CD4-positive, alpha-beta T cell (primary cell): ENCODE measurements around the gene SMOC2. TPM values are rescaled to one million over a fixed set of nuclear protein-coding genes. Genes with fewer than 3 reads are reported as not detected.

ENCODE experiments used
- ATAC-seq: fragments of 200-7000 bp; cut with Tn5 transposase; one replicate; pipeline ENCODE4 v1.10.0; 2022; ENCODE audit warnings: mild to moderate bottlenecking; ENCODE audit not compliant: poor library complexity
- CTCF ChIA-PET: fragments of 350-600 bp; sonication (Branson Sonifier 250); formaldehyde crosslinking; loops from one replicate; lab custom pipeline; 2021; ENCODE audit warnings: antibody characterized with exemption, inconsistent platforms; lab: Charles Lee
- POLR2A ChIA-PET: fragments of 350-600 bp; sonication (Branson Sonifier 250); formaldehyde crosslinking; loops from one replicate; lab custom pipeline; 2021; ENCODE audit warnings: antibody characterized with exemption, inconsistent platforms; lab: Charles Lee
- DNase-seq, 14 experiments: peaks; one replicate each; pipeline ENCODE4 v3.0.0-alpha.2; 2013 to 2020; ENCODE audit warnings: mixed read lengths in 2 of 14
- H3K27ac ChIP-seq, 2 donors: one replicate each; pipeline versions ENCODE4 v1.5.1 to v1.7.0; 2013; ENCODE audit warnings: low read length in 2 of 2, low read depth in 1 of 2, mild to moderate bottlenecking in 1 of 2
- H3K27me3 ChIP-seq, 2 experiments: 1 replicate in 1 of 2; 2 replicates in 1 of 2; pipeline versions ENCODE4 v1.6.1 to v1.7.0; 2013; ENCODE audit warnings: low read length in 2 of 2, control low read depth in 1 of 2, mild to moderate bottlenecking in 1 of 2, moderate library complexity in 1 of 2; ENCODE audit not compliant: insufficient read depth in 2 of 2, control insufficient read depth in 1 of 2
- H3K36me3 ChIP-seq: one replicate; pipeline ENCODE4 v1.6.1; 2013; ENCODE audit warnings: low read length, control low read depth; ENCODE audit not compliant: insufficient read depth
- H3K4me1 ChIP-seq: one replicate; pipeline ENCODE4 v1.6.1; 2013; ENCODE audit warnings: low read length, control low read depth; ENCODE audit not compliant: insufficient read depth
- H3K4me3 ChIP-seq: one replicate; pipeline ENCODE4 v1.5.1; 2013; ENCODE audit warnings: mild to moderate bottlenecking, low read length, moderate library complexity
- H3K9me3 ChIP-seq, 2 experiments: 1 replicate in 1 of 2; 2 replicates in 1 of 2; pipeline versions ENCODE4 v1.6.1 to v1.7.0; 2013; ENCODE audit warnings: low read length in 2 of 2, mild to moderate bottlenecking in 2 of 2, control low read depth in 1 of 2, moderate library complexity in 1 of 2; ENCODE audit not compliant: control insufficient read depth in 1 of 2, insufficient read depth in 1 of 2
- H3K27ac Mint-ChIP-seq: one replicate; pipeline ENCODE4 v1.8.0; 2020; ENCODE audit warnings: mixed read lengths
- H3K27me3 Mint-ChIP-seq: one replicate; pipeline ENCODE4 v1.8.0; 2021; ENCODE audit warnings: mixed read lengths
- H3K36me3 Mint-ChIP-seq: one replicate; pipeline ENCODE4 v1.8.0; 2021; ENCODE audit warnings: low read depth, mixed read lengths
- H3K4me1 Mint-ChIP-seq: one replicate; pipeline ENCODE4 v1.8.0; 2021; ENCODE audit warnings: low read depth, mixed read lengths
- H3K4me3 Mint-ChIP-seq: one replicate; pipeline ENCODE4 v1.8.0; 2020; ENCODE audit warnings: mild to moderate bottlenecking, mixed read lengths
- H3K9me3 Mint-ChIP-seq: one replicate; pipeline ENCODE4 v1.8.0; 2020; ENCODE audit warnings: mixed read lengths
- CTCF ChIP-seq: fragments of 200-600 bp; IDR thresholded peaks from one replicate; pipeline ENCODE4 v1.8.0; 2022; ENCODE audit warnings: antibody characterized with exemption, mild to moderate bottlenecking
- intact Hi-C, 2 experiments: fragments of 100-400 bp; cut with DNase I in 1 of 2; cut with micrococcal nuclease in 1 of 2; formaldehyde crosslinking; loops; one replicate each; pipeline versions ENCODE4 v1.15.1 to v1.9.0; 2023 to 2025; cut with DNase I, micrococcal nuclease
- total RNA-seq, 174 experiments: library from RNA in 2 of 174; stranded (reverse) in 2 of 174; gene quantifications; one replicate each; pipeline ENCODE4 v1.2.3 and lab custom pipeline; 2021 to 2026

Gene SMOC2
- total RNA-seq, 2 experiments from 2014 or later = not detected

- Mint-ChIP-seq H3K4me1 (no peaks in the 10 kb centered on the region), H3K27me3 (peaks cover 18% of the 10 kb centered on the region), H3K4me3 (no peak overlapping the region), H3K36me3 (no peaks in the 10 kb centered on the region), H3K9me3 (peaks cover 2% of the 10 kb centered on the region), H3K27ac (no peak overlapping the region)
- H3K27me3 ChIP-seq = no peaks in the 10 kb centered on the region
- ATAC-seq (no peak), DNase-seq (peak in 5 of 14 experiments; percentile 6 to 35 (median 27))
- H3K9me3 ChIP-seq = peaks cover 0 to 26% of the 10 kb centered on the region in 2 experiments
- H3K4me3 ChIP-seq = no peak overlapping the region
- H3K27ac ChIP-seq = no peak overlapping the region
- no peaks in the 10 kb centered on the region for H3K36me3 ChIP-seq
- H3K4me1 ChIP-seq = peaks cover 8% of the 10 kb centered on the region
- ChIA-PET POLR2A (no interaction called here), CTCF (no interaction called here)
- intact Hi-C loops = no loop called here
- TF ChIP-seq CTCF = no peak
Observed at GRCh38 chr6:168619560-168620314, 178.8 kb downstream of the SMOC2 start.

- no peaks in the 10 kb centered on the region for H3K27me3 ChIP-seq
- POLR2A ChIA-PET = no interaction called here
- H3K4me1 Mint-ChIP-seq = no peaks in the 10 kb centered on the region
- no peak for TF ChIP-seq CTCF
- no peak overlapping the region for H3K4me3 Mint-ChIP-seq
- no peak overlapping the region for H3K27ac ChIP-seq
- no peak overlapping the region for H3K4me3 ChIP-seq
- no peak overlapping the region for H3K27ac Mint-ChIP-seq
- H3K36me3 ChIP-seq = no peaks in the 10 kb centered on the region
- ATAC-seq (no peak), DNase-seq (no peak)
- H3K9me3 ChIP-seq = peaks cover 0 to 22% of the 10 kb centered on the region in 2 experiments
- peaks cover 2% of the 10 kb centered on the region for H3K9me3 Mint-ChIP-seq
- H3K4me1 ChIP-seq = peaks cover 8% of the 10 kb centered on the region
- H3K27me3 Mint-ChIP-seq = peaks cover 18% of the 10 kb centered on the region
- H3K36me3 Mint-ChIP-seq = no peaks in the 10 kb centered on the region
- intact Hi-C loops = no loop called here
- CTCF ChIA-PET = no interaction called here
Observed at GRCh38 chr6:168620578-168620977, 179.6 kb downstream of the SMOC2 start.

GRCh38 chr6:168623736-168624135 is 182.8 kb downstream of the SMOC2 start:
- intact Hi-C loops = no loop called here
- Mint-ChIP-seq H3K27ac (no peak overlapping the region), H3K9me3 (peaks cover 2% of the 10 kb centered on the region), H3K4me3 (no peak overlapping the region), H3K36me3 (no peaks in the 10 kb centered on the region), H3K27me3 (peaks cover 18% of the 10 kb centered on the region), H3K4me1 (no peaks in the 10 kb centered on the region)
- POLR2A ChIA-PET = no interaction called here
- peaks cover 8% of the 10 kb centered on the region for H3K4me1 ChIP-seq
- H3K36me3 ChIP-seq = no peaks in the 10 kb centered on the region
- no peak overlapping the region for H3K27ac ChIP-seq
- no peaks in the 10 kb centered on the region for H3K27me3 ChIP-seq
- ATAC-seq = no peak
- H3K4me3 ChIP-seq = no peak overlapping the region
- no peak for TF ChIP-seq CTCF
- CTCF ChIA-PET = no interaction called here
- H3K9me3 ChIP-seq = peaks cover 0 to 18% of the 10 kb centered on the region in 2 experiments
- DNase-seq = no peak
